ENCODE results near the gene BRPF1. TPM values are rescaled to one million over a fixed set of nuclear protein-coding genes. Genes with fewer than 3 reads are reported as not detected.

BRPF1 gene
- total RNA-seq, 1 experiment from 2014 or later, result 24.7 TPM

- CTCF ChIA-PET, result no interaction called here
- no peaks in the 10 kb centered on the region for H3K36me3 ChIP-seq (ENCODE audit: control insufficient read depth, insufficient read depth, low read length)
- Mint-ChIP-seq H3K27ac (ENCODE audit: unreplicated experiment) (no peak overlapping the region), H3K9me3 (ENCODE audit: unreplicated experiment) (no peaks in the 10 kb centered on the region), H3K4me3 (ENCODE audit: unreplicated experiment) (no peak overlapping the region), H3K36me3 (ENCODE audit: insufficient read depth, unreplicated experiment) (peaks cover 9% of the 10 kb centered on the region), H3K27me3 (ENCODE audit: insufficient read depth, unreplicated experiment) (no peaks in the 10 kb centered on the region), H3K4me1 (ENCODE audit: low read depth, unreplicated experiment) (no peaks in the 10 kb centered on the region)
- no TSS peak for BruUV-seq (replicated peaks)
- no peaks in the 10 kb centered on the region for H3K9me3 ChIP-seq
- H3K4me3 ChIP-seq (ENCODE audit: low read depth, low read length), result no peak overlapping the region
- intact Hi-C loops (cut with micrococcal nuclease; ENCODE audit: unreplicated experiment), result loop anchor here (10.0 kb wide), 1 partner anchor 196 kb away; no protein-coding TSS in a partner anchor
- POLR2A ChIA-PET, result no interaction called here
- H3K4me1 ChIP-seq, result 0 out of 2 replicates have a peak, but pooled peaks cover 5% of the 10 kb centered on the region
- no peaks in the 10 kb centered on the region; the same call in 1 of the 2 replicates for H3K27me3 ChIP-seq (replicated peaks; ENCODE audit: control insufficient read depth, insufficient read depth, low read length)
- no peak for DNase-seq
- TF ChIP-seq CTCF (IDR thresholded peaks at IDR 0.05; ENCODE audit: insufficient read depth in 1 of 2, low read depth in 1 of 2, low read length in 1 of 2, severe bottlenecking in 1 of 2, unreplicated experiment in 1 of 2), result no peak
Measured at GRCh38 chr3:9700536-9700935, 31.0 kb upstream of the BRPF1 start.

- POLR2A ChIA-PET, result interaction anchor here (0.6 kb wide), 1 partner anchor 30 kb away, joined by 3 read pairs; no protein-coding TSS in a partner anchor
- Mint-ChIP-seq H3K4me3 (ENCODE audit: unreplicated experiment) (no peak overlapping the region), H3K27me3 (ENCODE audit: insufficient read depth, unreplicated experiment) (peaks cover under 1% of the 10 kb centered on the region), H3K9me3 (ENCODE audit: unreplicated experiment) (no peaks in the 10 kb centered on the region), H3K4me1 (ENCODE audit: low read depth, unreplicated experiment) (no peaks in the 10 kb centered on the region), H3K27ac (ENCODE audit: unreplicated experiment) (no peak overlapping the region), H3K36me3 (ENCODE audit: insufficient read depth, unreplicated experiment) (peaks cover 9% of the 10 kb centered on the region)
- intact Hi-C loops (cut with micrococcal nuclease; ENCODE audit: unreplicated experiment), result loop anchor here (10.0 kb wide), 1 partner anchor 196 kb away; no protein-coding TSS in a partner anchor
- no TSS peak for BruUV-seq (replicated peaks)
- CTCF ChIA-PET, result no interaction called here
- Histone ChIP-seq H3K4me1 (0 out of 2 replicates have a peak, but pooled peaks cover 5% of the 10 kb centered on the region), H3K36me3 (ENCODE audit: control insufficient read depth, insufficient read depth, low read length) (no peaks in the 10 kb centered on the region), H3K4me3 (ENCODE audit: low read depth, low read length) (no peak overlapping the region), H3K27me3 (replicated peaks; ENCODE audit: control insufficient read depth, insufficient read depth, low read length) (no peaks in the 10 kb centered on the region; the same call in 1 of the 2 replicates), H3K9me3 (no peaks in the 10 kb centered on the region)
- DNase-seq, result no peak
- TF ChIP-seq CTCF (IDR thresholded peaks at IDR 0.05; ENCODE audit: insufficient read depth in 1 of 2, low read depth in 1 of 2, low read length in 1 of 2, severe bottlenecking in 1 of 2, unreplicated experiment in 1 of 2), result no peak
Measured at GRCh38 chr3:9701006-9701405, 30.5 kb upstream of the BRPF1 start.

GRCh38 chr3:9701711-9702110 is 29.8 kb upstream of the BRPF1 start:
- CTCF ChIA-PET, result no interaction called here
- TF ChIP-seq CTCF (IDR thresholded peaks at IDR 0.05; ENCODE audit: insufficient read depth in 1 of 2, low read depth in 1 of 2, low read length in 1 of 2, severe bottlenecking in 1 of 2, unreplicated experiment in 1 of 2), result no peak
- H3K27me3 Mint-ChIP-seq (ENCODE audit: insufficient read depth, unreplicated experiment), result peaks cover 7% of the 10 kb centered on the region

More at GRCh38 chr3:9701711-9702110, 29.8 kb upstream of the BRPF1 start:
- Histone ChIP-seq H3K27me3 (replicated peaks; ENCODE audit: control insufficient read depth, insufficient read depth, low read length) (no peaks in the 10 kb centered on the region; the same call in 1 of the 2 replicates), H3K36me3 (ENCODE audit: control insufficient read depth, insufficient read depth, low read length) (no peaks in the 10 kb centered on the region), H3K4me3 (ENCODE audit: low read depth, low read length) (no peak overlapping the region), H3K9me3 (no peaks in the 10 kb centered on the region), H3K4me1 (0 out of 2 replicates have a peak, but pooled peaks cover 5% of the 10 kb centered on the region)
- intact Hi-C loops (cut with micrococcal nuclease; ENCODE audit: unreplicated experiment), result loop anchor here (10.0 kb wide), 1 partner anchor 197 kb away; no protein-coding TSS in a partner anchor
- POLR2A ChIA-PET, result interaction anchor here (0.6 kb wide), 1 partner anchor 29 kb away, joined by 3 read pairs; no protein-coding TSS in a partner anchor
- H3K4me3 Mint-ChIP-seq (ENCODE audit: unreplicated experiment), result no peak overlapping the region
- H3K27ac Mint-ChIP-seq (ENCODE audit: unreplicated experiment), result no peak overlapping the region
- H3K4me1 Mint-ChIP-seq (ENCODE audit: low read depth, unreplicated experiment), result no peaks in the 10 kb centered on the region
- no peaks in the 10 kb centered on the region for H3K9me3 Mint-ChIP-seq (ENCODE audit: unreplicated experiment)
- H3K36me3 Mint-ChIP-seq (ENCODE audit: insufficient read depth, unreplicated experiment), result peaks cover 9% of the 10 kb centered on the region
- no peak for DNase-seq
- no TSS peak for BruUV-seq (replicated peaks)

Measured in Caco-2 (cell line).